ENCODE measurements around the gene GLYR1.

The GLYR1 gene

DNA sequence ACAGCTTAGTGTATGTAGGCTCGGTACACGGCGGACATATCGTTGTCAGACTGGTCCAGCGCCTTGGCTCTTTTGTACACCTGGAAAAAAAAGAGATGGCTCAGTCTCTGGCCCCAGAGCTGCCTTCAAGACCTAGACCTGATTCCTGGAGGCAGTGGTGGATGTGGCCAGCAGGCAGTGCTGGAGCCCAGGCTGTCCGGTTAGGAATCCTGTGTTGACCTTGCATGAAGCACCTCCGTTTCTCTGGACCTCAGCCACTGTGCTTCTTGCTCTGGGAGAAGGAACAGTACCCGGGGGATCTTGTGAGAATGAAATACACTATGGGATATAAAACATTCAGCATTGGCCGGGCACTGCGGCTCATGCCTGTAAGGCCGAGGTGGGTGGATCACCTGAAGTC, 41.9 kb downstream of the GLYR1 start:
- no peak overlapping the region for H2BK120ac ChIP-seq (ENCODE audit: insufficient read depth, low read length, poor library complexity)
- H3K4me3 ChIP-seq (ENCODE audit: low read depth, low read length), result no peak overlapping the region
- no peak overlapping the region for H4K91ac ChIP-seq (ENCODE audit: low read depth, low read length)
- no peak overlapping the region for H2BK12ac ChIP-seq (ENCODE audit: low read length)
- H3K79me2 ChIP-seq (ENCODE audit: control insufficient read depth, insufficient read depth, low read length, poor library complexity), result peaks cover 2% of the 10 kb centered on the region
- H3K14ac ChIP-seq (ENCODE audit: low read length), result no peak overlapping the region
- no peak overlapping the region for H3K27ac ChIP-seq (ENCODE audit: low read depth, low read length)
- DNase-seq, result no peak
- H2BK5ac ChIP-seq (ENCODE audit: low read depth, low read length, poor library complexity), result no peak overlapping the region
- H3K9ac ChIP-seq (ENCODE audit: low read length), result no peak overlapping the region
- no peak overlapping the region for H3K4me2 ChIP-seq (ENCODE audit: low read length)
- H3K36me3 ChIP-seq (ENCODE audit: control insufficient read depth in 1 of 2, insufficient read depth in 2 of 2, low read length in 2 of 2), result peaks cover 42 to 44% of the 10 kb centered on the region in 2 experiments
- no peaks in the 10 kb centered on the region for H3K9me3 ChIP-seq (ENCODE audit: insufficient read depth, low read depth, low read length)
- no peak overlapping the region for H3K4ac ChIP-seq (ENCODE audit: low read depth, low read length)
- no peak overlapping the region for H4K12ac ChIP-seq (ENCODE audit: low read depth, low read length)
- H3K23ac ChIP-seq (ENCODE audit: low read length), result no peak overlapping the region
- H3K79me1 ChIP-seq (ENCODE audit: low read length), result peaks cover 6% of the 10 kb centered on the region
- H3K27me3 ChIP-seq (ENCODE audit: insufficient read depth, low read length), result no peaks in the 10 kb centered on the region
- WGBS (ENCODE audit: extremely low coverage, insufficient coverage, insufficient read length), result no CpG with 5 or more reads among the region's 11 CpGs
- H2AFZ ChIP-seq (ENCODE audit: insufficient read depth, low read length, poor library complexity), result no peak overlapping the region
- H3K4me1 ChIP-seq (ENCODE audit: control insufficient read depth in 1 of 2, insufficient read depth in 2 of 2, low read length in 2 of 2), result peaks cover 8 to 11% of the 10 kb centered on the region in 2 experiments
- no peak overlapping the region for H3K18ac ChIP-seq (ENCODE audit: low read length)
- H2AK5ac ChIP-seq (ENCODE audit: low read length), result no peak overlapping the region
- H4K8ac ChIP-seq (ENCODE audit: low read depth, low read length), result no peak overlapping the region

DNA sequence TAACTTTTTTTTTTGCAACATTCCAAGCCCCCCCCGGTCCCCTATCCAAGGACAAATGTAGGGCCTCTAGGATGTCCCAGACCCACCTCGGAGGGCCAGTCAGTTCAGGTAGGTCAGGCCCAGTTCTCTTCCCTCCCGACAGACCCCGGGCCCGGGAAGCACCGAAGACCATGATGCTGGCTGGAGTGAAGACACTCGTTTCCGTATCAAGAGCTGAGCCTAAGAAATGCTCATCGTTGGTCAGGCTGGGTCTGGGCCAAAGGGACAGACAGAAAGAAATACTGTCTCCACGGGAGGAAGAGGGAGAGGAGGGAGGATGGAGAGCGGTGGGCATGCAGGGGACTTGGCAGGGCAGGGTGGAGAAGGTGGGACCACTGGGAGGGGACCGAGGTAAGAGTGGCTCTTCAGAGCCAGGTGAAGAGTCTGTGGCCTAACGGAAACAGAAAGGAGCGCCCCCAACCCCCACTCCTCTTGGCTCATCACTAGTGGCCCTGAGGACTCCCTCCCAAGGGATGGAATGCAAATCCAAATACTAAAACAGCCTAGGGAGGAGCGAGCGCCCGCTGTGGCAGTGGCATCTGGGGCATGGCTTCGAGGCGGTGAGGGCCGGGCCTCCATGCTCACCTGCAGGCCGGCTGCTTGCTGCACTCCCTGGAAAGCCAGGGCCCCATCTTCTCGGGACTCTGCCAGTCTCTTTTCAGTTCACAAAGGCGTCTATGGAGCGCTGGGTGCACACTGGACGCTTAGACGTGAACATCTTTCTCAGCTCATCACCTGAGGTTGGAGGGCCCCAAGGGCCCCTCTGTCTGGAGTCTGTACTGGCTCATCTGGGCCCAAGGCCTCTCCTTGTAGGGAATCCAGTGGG, 43.0 kb downstream of the GLYR1 start:
- no peak overlapping the region for H2BK120ac ChIP-seq (ENCODE audit: insufficient read depth, low read length, poor library complexity)
- peaks cover 40 to 42% of the 10 kb centered on the region in 2 experiments for H3K36me3 ChIP-seq (ENCODE audit: control insufficient read depth in 1 of 2, insufficient read depth in 2 of 2, low read length in 2 of 2)
- no peak overlapping the region for H4K91ac ChIP-seq (ENCODE audit: low read depth, low read length)
- no peak overlapping the region for H2AK5ac ChIP-seq (ENCODE audit: low read length)
- H4K12ac ChIP-seq (ENCODE audit: low read depth, low read length), result peak overlapping the region; percentile 59
- peaks cover 6% of the 10 kb centered on the region for H3K79me1 ChIP-seq (ENCODE audit: low read length)
- no peaks in the 10 kb centered on the region for H3K27me3 ChIP-seq (ENCODE audit: insufficient read depth, low read length)
- H3K79me2 ChIP-seq (ENCODE audit: control insufficient read depth, insufficient read depth, low read length, poor library complexity), result peaks cover 2% of the 10 kb centered on the region
- no peak overlapping the region for H3K4me2 ChIP-seq (ENCODE audit: low read length)
- WGBS (ENCODE audit: extremely low coverage, insufficient coverage, insufficient read length), result no CpG with 5 or more reads among the region's 26 CpGs
- no peak for DNase-seq
- H3K27ac ChIP-seq (ENCODE audit: low read depth, low read length), result no peak overlapping the region
- H3K23ac ChIP-seq (ENCODE audit: low read length), result no peak overlapping the region
- no peak overlapping the region for H2AFZ ChIP-seq (ENCODE audit: insufficient read depth, low read length, poor library complexity)
- H3K18ac ChIP-seq (ENCODE audit: low read length), result no peak overlapping the region
- H2BK5ac ChIP-seq (ENCODE audit: low read depth, low read length, poor library complexity), result no peak overlapping the region
- H3K4me3 ChIP-seq (ENCODE audit: low read depth, low read length), result no peak overlapping the region
- no peak overlapping the region for H3K9ac ChIP-seq (ENCODE audit: low read length)
- H2BK12ac ChIP-seq (ENCODE audit: low read length), result no peak overlapping the region
- peak overlapping the region; percentile 35 for H4K8ac ChIP-seq (ENCODE audit: low read depth, low read length)
- peaks cover 3% of the 10 kb centered on the region for H3K9me3 ChIP-seq (ENCODE audit: insufficient read depth, low read depth, low read length)
- no peak overlapping the region for H3K4ac ChIP-seq (ENCODE audit: low read depth, low read length)
- no peak overlapping the region for H3K14ac ChIP-seq (ENCODE audit: low read length)
- H3K4me1 ChIP-seq (ENCODE audit: control insufficient read depth in 1 of 2, insufficient read depth in 2 of 2, low read length in 2 of 2), result peaks cover 8 to 11% of the 10 kb centered on the region in 2 experiments

DNA sequence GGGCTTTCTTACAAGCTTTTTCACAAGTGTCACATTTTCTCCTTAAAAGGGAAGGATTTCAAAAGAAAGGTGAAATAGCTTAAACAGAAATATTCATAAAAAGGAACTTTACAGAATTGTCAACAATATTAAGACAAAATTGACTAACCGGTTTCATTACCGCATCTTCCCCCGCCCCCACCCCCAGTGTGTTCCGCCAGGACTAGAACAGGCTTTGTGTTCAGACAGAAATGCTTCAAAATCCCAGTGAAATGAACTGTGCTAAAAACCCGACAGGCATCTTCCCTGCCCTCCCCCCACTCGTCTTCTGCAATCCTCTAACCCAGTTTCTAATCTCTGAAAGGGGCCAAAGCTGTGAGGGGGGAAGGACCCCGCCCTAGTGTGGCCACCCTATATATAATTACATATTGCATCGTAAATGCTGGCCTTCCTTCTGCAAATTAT, 43.7 kb downstream of the GLYR1 start:
- H2BK5ac ChIP-seq (ENCODE audit: low read depth, low read length, poor library complexity), result no peak overlapping the region
- H2BK120ac ChIP-seq (ENCODE audit: insufficient read depth, low read length, poor library complexity), result no peak overlapping the region
- H4K91ac ChIP-seq (ENCODE audit: low read depth, low read length), result no peak overlapping the region
- H2BK12ac ChIP-seq (ENCODE audit: low read length), result no peak overlapping the region
- H2AK5ac ChIP-seq (ENCODE audit: low read length), result no peak overlapping the region
- WGBS (ENCODE audit: extremely low coverage, insufficient coverage, insufficient read length), result no CpG with 5 or more reads among the region's 8 CpGs
- no peak overlapping the region for H3K18ac ChIP-seq (ENCODE audit: low read length)
- no peak overlapping the region for H4K12ac ChIP-seq (ENCODE audit: low read depth, low read length)
- H3K4me3 ChIP-seq (ENCODE audit: low read depth, low read length), result no peak overlapping the region
- H3K79me1 ChIP-seq (ENCODE audit: low read length), result peaks cover 6% of the 10 kb centered on the region
- DNase-seq, result peak in 1 of 2 donors; percentile 27
- no peak overlapping the region for H3K4ac ChIP-seq (ENCODE audit: low read depth, low read length)
- H3K36me3 ChIP-seq (ENCODE audit: control insufficient read depth in 1 of 2, insufficient read depth in 2 of 2, low read length in 2 of 2), result peaks cover 39 to 46% of the 10 kb centered on the region in 2 experiments
- peaks cover 3% of the 10 kb centered on the region for H3K9me3 ChIP-seq (ENCODE audit: insufficient read depth, low read depth, low read length)
- H3K9ac ChIP-seq (ENCODE audit: low read length), result no peak overlapping the region
- no peaks in the 10 kb centered on the region for H3K27me3 ChIP-seq (ENCODE audit: insufficient read depth, low read length)
- H3K23ac ChIP-seq (ENCODE audit: low read length), result no peak overlapping the region
- H2AFZ ChIP-seq (ENCODE audit: insufficient read depth, low read length, poor library complexity), result no peak overlapping the region
- H3K27ac ChIP-seq (ENCODE audit: low read depth, low read length), result no peak overlapping the region
- peaks cover 8 to 11% of the 10 kb centered on the region in 2 experiments for H3K4me1 ChIP-seq (ENCODE audit: control insufficient read depth in 1 of 2, insufficient read depth in 2 of 2, low read length in 2 of 2)
- H3K79me2 ChIP-seq (ENCODE audit: control insufficient read depth, insufficient read depth, low read length, poor library complexity), result peaks cover 2% of the 10 kb centered on the region
- no peak overlapping the region for H3K14ac ChIP-seq (ENCODE audit: low read length)
- H4K8ac ChIP-seq (ENCODE audit: low read depth, low read length), result no peak overlapping the region
- H3K4me2 ChIP-seq (ENCODE audit: low read length), result no peak overlapping the region

DNA sequence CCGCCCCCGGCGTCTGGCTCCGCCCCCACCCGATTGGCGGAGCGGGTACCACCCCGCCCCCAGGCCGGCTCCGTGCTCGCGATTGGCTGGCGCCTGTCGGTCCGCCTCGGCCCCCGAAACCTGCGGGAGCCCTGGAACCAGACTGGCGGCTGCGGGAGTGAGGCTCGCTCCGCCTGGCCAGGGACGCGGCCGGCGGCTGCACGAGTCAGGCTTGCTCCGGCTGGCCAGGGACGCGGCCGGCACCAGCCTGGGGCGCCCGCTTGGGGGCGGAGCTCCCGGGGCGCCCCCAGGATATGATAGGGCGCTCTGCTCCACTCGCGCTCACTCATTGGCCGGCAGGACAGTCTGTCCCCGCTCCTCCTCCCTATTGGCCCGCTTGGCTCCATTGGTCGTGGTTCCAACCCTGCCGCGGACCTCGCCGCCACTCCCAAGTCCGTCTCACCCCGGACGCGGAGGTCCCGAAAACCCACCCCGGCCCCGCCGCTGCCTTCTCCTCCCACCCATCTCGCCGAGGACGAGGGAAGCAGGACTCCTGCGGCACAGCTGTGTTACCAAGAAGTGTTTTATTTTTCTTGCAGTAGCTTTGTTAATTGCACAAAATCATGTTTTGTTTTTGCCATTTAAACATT, 44.3 kb downstream of the GLYR1 start:
- Histone ChIP-seq H4K91ac (ENCODE audit: low read depth, low read length) (peak overlapping the region; percentile 87), H3K9ac (ENCODE audit: low read length) (peak overlapping the region; percentile 87), H3K4me1 (ENCODE audit: control insufficient read depth in 1 of 2, insufficient read depth in 2 of 2, low read length in 2 of 2) (peaks cover 8 to 11% of the 10 kb centered on the region in 2 experiments), H3K9me3 (ENCODE audit: insufficient read depth, low read depth, low read length) (peaks cover 3% of the 10 kb centered on the region), H3K14ac (ENCODE audit: low read length) (peak overlapping the region; percentile 86), H2AFZ (ENCODE audit: insufficient read depth, low read length, poor library complexity) (peak overlapping the region; percentile 95), H3K36me3 (ENCODE audit: control insufficient read depth in 1 of 2, insufficient read depth in 2 of 2, low read length in 2 of 2) (peaks cover 35 to 43% of the 10 kb centered on the region in 2 experiments), H2BK12ac (ENCODE audit: low read length) (no peak overlapping the region), H4K12ac (ENCODE audit: low read depth, low read length) (peak overlapping the region; percentile 95), H3K18ac (ENCODE audit: low read length) (peak overlapping the region; percentile 87), H3K79me1 (ENCODE audit: low read length) (peaks cover 6% of the 10 kb centered on the region), H4K8ac (ENCODE audit: low read depth, low read length) (peak overlapping the region; percentile 93), H2AK5ac (ENCODE audit: low read length) (no peak overlapping the region), H3K23ac (ENCODE audit: low read length) (no peak overlapping the region), H2BK5ac (ENCODE audit: low read depth, low read length, poor library complexity) (peak overlapping the region; percentile 93), H3K79me2 (ENCODE audit: control insufficient read depth, insufficient read depth, low read length, poor library complexity) (peaks cover 2% of the 10 kb centered on the region), H3K27ac (ENCODE audit: low read depth, low read length) (peak overlapping the region; percentile 95), H3K4ac (ENCODE audit: low read depth, low read length) (peak overlapping the region; percentile 69), H3K4me2 (ENCODE audit: low read length) (peak overlapping the region; percentile 91), H3K27me3 (ENCODE audit: insufficient read depth, low read length) (no peaks in the 10 kb centered on the region), H2BK120ac (ENCODE audit: insufficient read depth, low read length, poor library complexity) (peak overlapping the region; percentile 81), H3K4me3 (ENCODE audit: low read depth, low read length) (peak overlapping the region; percentile 98)
- peak; percentile 84 to 90 for DNase-seq
- WGBS (ENCODE audit: extremely low coverage, insufficient coverage, insufficient read length), result no CpG with 5 or more reads among the region's 59 CpGs

Data from trophoblast cell (in vitro differentiated cells and primary cell).